Nephron progenitor cell (in vitro differentiated cells): ENCODE data around the gene ATP1A4.

ENCODE experiments used
- DNase-seq: peaks from one replicate; pipeline ENCODE4 v3.0.0; 2021
- H3K27ac Mint-ChIP-seq: 2 replicates; pipeline ENCODE4 v1.8.0; 2021; ENCODE audit warnings: mild to moderate bottlenecking, moderate library complexity, mixed read lengths
- H3K27me3 Mint-ChIP-seq: 2 replicates; pipeline ENCODE4 v1.8.0; 2021; ENCODE audit warnings: mild to moderate bottlenecking, low read depth, mixed read lengths; ENCODE audit not compliant: poor library complexity
- H3K36me3 Mint-ChIP-seq: 2 replicates; pipeline ENCODE4 v1.8.0; 2021; ENCODE audit warnings: low read depth, mixed read lengths
- H3K4me1 Mint-ChIP-seq: 2 replicates; pipeline ENCODE4 v1.8.0; 2021; ENCODE audit warnings: mixed read lengths
- H3K4me3 Mint-ChIP-seq: 2 replicates; pipeline ENCODE4 v1.8.0; 2021; ENCODE audit warnings: mild to moderate bottlenecking, moderate library complexity, mixed read lengths
- H3K9me3 Mint-ChIP-seq: 2 replicates; pipeline ENCODE4 v1.8.0; 2021; ENCODE audit warnings: mild to moderate bottlenecking, moderate library complexity, mixed read lengths
- CTCF ChIP-seq: fragments of 200-600 bp; sonication (generic); IDR thresholded peaks from 2 replicates; pipeline ENCODE4 v1.5.0; 2021; ENCODE audit warnings: antibody characterized with exemption

ATP1A4 gene

GRCh38 chr1:160224606-160225005, 73.2 kb downstream of the ATP1A4 start:
- TF ChIP-seq CTCF, result no peak
- Mint-ChIP-seq H3K4me3 (no peak overlapping the region), H3K27me3 (no peaks in the 10 kb centered on the region), H3K4me1 (peaks cover 5% of the 10 kb centered on the region), H3K36me3 (peaks cover 59% of the 10 kb centered on the region), H3K9me3 (no peaks in the 10 kb centered on the region), H3K27ac (no peak overlapping the region)
- no peak for DNase-seq

DNA sequence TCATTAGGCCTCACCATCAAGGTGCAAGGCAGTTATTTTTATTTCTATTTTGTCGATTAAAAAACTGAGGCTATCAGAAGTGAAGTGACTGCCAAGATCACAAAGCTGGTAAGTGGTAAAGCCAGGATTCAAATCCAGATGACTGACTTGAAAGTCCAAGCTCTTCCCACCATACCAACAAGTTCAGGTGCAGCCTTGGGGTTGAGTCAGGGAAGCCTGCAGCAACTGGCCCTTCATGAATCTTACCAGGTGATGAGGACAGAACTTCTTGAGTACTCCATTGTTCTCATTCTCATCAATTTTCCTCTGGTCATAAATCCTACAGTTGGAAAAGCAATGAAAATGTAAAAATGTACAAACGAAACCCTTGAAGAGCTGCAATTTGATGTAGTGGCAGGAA, 73.9 kb downstream of the ATP1A4 start:
- Mint-ChIP-seq H3K9me3 (no peaks in the 10 kb centered on the region), H3K4me1 (no peaks in the 10 kb centered on the region), H3K4me3 (no peak overlapping the region), H3K36me3 (peaks cover 62% of the 10 kb centered on the region), H3K27me3 (no peaks in the 10 kb centered on the region), H3K27ac (no peak overlapping the region)
- no peak for DNase-seq
- no peak for TF ChIP-seq CTCF

- H3K4me1 Mint-ChIP-seq, result no peaks in the 10 kb centered on the region
- no peaks in the 10 kb centered on the region for H3K9me3 Mint-ChIP-seq
- TF ChIP-seq CTCF, result no peak
- peaks cover 65% of the 10 kb centered on the region for H3K36me3 Mint-ChIP-seq
- H3K27me3 Mint-ChIP-seq, result no peaks in the 10 kb centered on the region
- H3K4me3 Mint-ChIP-seq, result no peak overlapping the region
- no peak for DNase-seq
- no peak overlapping the region for H3K27ac Mint-ChIP-seq
These were observed 75.2 kb downstream of the ATP1A4 start for GRCh38 chr1:160226623-160227022.

GRCh38 chr1:160227034-160227433, 75.6 kb downstream of the ATP1A4 start:
- H3K27ac Mint-ChIP-seq, result no peak overlapping the region
- H3K4me3 Mint-ChIP-seq, result no peak overlapping the region
- H3K4me1 Mint-ChIP-seq, result no peaks in the 10 kb centered on the region
- H3K9me3 Mint-ChIP-seq, result no peaks in the 10 kb centered on the region
- no peak for DNase-seq
- peaks cover 62% of the 10 kb centered on the region for H3K36me3 Mint-ChIP-seq
- H3K27me3 Mint-ChIP-seq, result no peaks in the 10 kb centered on the region
- no peak for TF ChIP-seq CTCF

DNA sequence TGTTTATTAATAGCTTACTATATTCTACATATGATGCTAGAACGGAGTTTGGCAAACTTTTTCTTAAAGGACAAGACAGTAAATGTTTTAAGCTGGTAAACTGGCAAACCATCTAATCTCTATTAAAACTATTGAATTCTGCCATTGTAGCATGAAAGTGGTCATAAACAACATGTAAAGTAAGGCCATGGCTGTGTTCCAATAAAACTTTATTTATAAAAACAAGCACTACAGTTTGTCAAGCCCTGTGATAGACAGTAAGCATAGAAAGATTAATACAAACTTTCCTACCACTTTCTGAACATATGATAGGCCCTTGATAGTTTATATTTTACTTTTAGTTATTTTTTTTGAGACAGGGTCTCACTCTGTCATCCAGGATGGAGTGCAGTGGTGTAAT, 76.2 kb downstream of the ATP1A4 start:
- no peak for DNase-seq
- peaks cover 56% of the 10 kb centered on the region for H3K36me3 Mint-ChIP-seq

More for the DNA sequence above, 76.2 kb downstream of the ATP1A4 start:
- no peak overlapping the region for H3K4me3 Mint-ChIP-seq
- no peak for TF ChIP-seq CTCF
- no peaks in the 10 kb centered on the region for H3K9me3 Mint-ChIP-seq
- no peaks in the 10 kb centered on the region for H3K27me3 Mint-ChIP-seq
- no peaks in the 10 kb centered on the region for H3K4me1 Mint-ChIP-seq
- no peak overlapping the region for H3K27ac Mint-ChIP-seq
